GM12873 (cell line): ENCODE data around the gene SAMD8.

Experiments used
- CTCF ChIP-seq: IDR thresholded peaks from 2 replicates; pipeline ENCODE4 v1.5.1; 2012; ENCODE audit warnings: low read depth, mild to moderate bottlenecking, moderate library complexity, low read length, control low read depth; ENCODE audit not compliant: insufficient read depth; ENCODE audit errors: missing control alignments

SAMD8 gene

GRCh38 chr10:75197906-75198305, 86.5 kb downstream of the SAMD8 start:
- no peak for TF ChIP-seq CTCF

DNA sequence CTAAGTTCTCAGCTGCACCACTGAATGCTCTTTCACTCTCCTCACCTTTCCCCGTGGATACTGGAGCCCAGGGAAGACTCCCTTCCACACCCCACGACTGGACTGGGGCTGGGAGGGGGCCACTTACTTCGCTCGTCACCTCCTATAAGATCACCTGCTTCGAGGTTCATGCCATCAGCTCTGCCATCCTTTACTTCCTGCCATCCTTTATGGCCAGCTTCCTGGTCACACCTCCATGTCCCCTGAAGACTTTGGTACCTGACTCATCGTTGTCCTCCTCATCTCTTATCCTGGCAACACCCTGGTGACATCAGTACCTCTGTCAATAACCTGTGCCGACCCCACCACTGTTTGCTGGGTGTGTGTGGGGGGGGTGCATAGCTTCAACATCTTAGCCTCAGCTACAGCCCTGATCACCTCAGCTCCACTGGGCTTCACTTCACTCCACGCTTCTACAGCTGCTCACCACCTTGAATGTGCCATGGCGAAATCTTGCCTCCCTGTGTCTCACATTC, 90.4 kb downstream of the SAMD8 start:
- TF ChIP-seq CTCF: no peak

DNA sequence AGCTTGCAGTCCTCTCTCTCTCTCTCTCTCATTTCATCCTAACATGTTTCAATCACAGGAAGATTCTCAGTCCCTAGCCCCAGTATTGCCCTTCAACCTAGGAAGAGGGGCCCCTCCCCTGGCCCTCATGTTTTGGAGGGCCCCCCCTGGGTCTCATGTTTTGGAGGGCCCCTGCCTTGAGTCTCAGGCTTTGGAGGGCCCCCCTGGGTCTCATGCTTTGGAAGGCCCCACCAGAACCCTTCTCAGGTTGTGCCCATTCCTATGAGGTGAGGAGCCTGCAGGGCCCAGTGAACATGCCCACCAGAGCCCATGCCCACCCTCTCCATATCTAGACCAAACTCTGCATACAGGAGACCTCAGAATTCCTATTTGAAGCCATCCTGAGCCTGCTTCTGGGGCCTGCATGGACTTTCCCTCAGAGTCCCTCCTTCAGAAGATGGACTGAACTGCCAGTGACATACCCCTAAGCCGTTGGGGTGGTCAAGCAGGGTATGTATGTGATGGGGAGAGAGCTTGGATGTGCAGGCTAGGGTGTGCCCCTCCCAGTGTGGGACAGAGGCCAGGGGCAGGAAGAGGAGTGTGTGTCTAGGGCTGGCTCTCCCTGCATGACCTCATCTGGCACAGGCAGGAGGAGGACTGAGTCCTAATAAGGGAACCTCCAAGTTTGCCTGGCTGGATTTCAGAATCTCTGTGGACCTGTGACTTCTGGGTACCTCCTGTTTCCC, 91.0 kb downstream of the SAMD8 start:
- no peak for TF ChIP-seq CTCF

- no peak for TF ChIP-seq CTCF
Measured at GRCh38 chr10:75203724-75204123, 92.3 kb downstream of the SAMD8 start.

GRCh38 chr10:75205908-75206307, 94.5 kb downstream of the SAMD8 start:
- no peak for TF ChIP-seq CTCF

- no peak for TF ChIP-seq CTCF
Measured at GRCh38 chr10:75207079-75207856, 95.8 kb downstream of the SAMD8 start.

GRCh38 chr10:75207857-75208144, 96.3 kb downstream of the SAMD8 start:
- TF ChIP-seq CTCF: no peak
